AG09319 (cell line): ENCODE results near the gene TDRD1.

Experiments
- DNase-seq: peaks from one replicate; pipeline ENCODE4 v3.0.0-alpha.2; 2010; ENCODE audit warnings: low read depth; ENCODE audit errors: extremely low read depth
- TF ChIP-seq, protein P1 (sequence below): IDR thresholded peaks from 2 replicates; pipeline ENCODE4 v1.5.1; 2011; ENCODE audit warnings: low read depth, mild to moderate bottlenecking, inconsistent platforms, low read length, moderate library complexity

The TDRD1 gene

GRCh38 chr10:114188001-114188400 is 8.8 kb downstream of the TDRD1 start:
- TF ChIP-seq, protein P1, sequence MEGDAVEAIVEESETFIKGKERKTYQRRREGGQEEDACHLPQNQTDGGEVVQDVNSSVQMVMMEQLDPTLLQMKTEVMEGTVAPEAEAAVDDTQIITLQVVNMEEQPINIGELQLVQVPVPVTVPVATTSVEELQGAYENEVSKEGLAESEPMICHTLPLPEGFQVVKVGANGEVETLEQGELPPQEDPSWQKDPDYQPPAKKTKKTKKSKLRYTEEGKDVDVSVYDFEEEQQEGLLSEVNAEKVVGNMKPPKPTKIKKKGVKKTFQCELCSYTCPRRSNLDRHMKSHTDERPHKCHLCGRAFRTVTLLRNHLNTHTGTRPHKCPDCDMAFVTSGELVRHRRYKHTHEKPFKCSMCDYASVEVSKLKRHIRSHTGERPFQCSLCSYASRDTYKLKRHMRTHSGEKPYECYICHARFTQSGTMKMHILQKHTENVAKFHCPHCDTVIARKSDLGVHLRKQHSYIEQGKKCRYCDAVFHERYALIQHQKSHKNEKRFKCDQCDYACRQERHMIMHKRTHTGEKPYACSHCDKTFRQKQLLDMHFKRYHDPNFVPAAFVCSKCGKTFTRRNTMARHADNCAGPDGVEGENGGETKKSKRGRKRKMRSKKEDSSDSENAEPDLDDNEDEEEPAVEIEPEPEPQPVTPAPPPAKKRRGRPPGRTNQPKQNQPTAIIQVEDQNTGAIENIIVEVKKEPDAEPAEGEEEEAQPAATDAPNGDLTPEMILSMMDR, result no peak
- DNase-seq, result no peak

- TF ChIP-seq, protein P1, result no peak
- no peak for DNase-seq
Observed at GRCh38 chr10:114188900-114189299, 9.7 kb downstream of the TDRD1 start.

DNA sequence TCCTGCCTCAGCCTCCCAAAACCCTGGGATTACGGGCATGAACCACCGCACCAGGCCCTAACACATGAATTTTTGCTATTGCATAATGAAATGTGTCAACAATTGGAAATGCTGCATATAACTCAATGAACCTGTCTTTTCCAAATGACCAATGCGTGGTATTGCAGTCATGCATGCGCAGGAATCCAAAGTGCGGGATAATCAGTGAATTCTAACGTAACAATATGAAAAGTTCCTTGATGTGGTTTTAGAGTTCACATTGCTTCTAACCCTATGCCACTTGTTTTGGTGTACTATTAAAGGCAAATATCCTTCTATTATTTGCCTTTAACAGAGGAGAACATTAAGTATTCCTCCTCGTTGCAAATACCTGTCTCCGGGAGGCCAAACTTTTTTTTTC is 10.5 kb downstream of the TDRD1 start:
- no peak for DNase-seq
- TF ChIP-seq, protein P1, result no peak

DNA sequence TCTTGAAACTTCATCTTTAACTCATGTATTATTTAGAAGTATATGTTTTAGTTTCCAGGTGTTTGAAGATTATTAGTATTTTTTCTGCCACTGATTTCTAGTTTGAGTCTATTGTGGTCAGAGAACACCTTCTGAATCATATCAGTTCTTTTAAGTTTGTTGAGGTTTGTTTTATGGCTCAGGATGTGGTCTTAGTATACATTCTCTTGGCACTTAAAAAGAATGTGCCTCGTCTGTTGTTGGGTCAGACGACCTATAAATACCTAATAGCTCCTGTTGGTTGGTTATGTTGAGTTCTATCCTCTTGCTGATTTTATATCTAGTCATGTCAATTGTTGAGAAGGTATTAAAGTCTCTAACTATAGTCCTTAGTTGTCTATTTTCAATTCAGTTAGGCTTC is 15.9 kb downstream of the TDRD1 start:
- TF ChIP-seq, protein P1, result no peak
- no peak for DNase-seq

- no peak for DNase-seq
- TF ChIP-seq, protein P1, result no peak
Observed at GRCh38 chr10:114199239-114199638, 20.1 kb downstream of the TDRD1 start.

DNA sequence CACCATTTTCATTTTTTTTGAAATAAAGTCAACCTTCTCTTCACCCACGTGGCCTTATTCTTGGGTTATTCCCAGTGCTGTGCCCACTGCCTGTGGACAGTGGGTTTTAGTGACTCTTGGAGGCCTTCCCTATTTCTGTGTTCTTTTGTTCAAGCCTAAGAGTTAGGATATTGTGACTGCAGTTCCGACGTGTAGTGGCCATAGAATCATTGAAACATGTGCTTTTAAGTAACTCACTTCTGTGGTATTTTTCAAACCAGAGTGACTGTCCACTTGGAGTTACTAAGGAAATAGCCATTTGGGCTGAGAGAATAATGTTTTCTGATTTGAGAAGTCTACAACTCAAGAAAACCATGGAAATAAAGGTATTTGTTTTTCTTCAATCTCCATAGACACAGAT is 23.7 kb downstream of the TDRD1 start:
- TF ChIP-seq, protein P1, result no peak
- no peak for DNase-seq

GRCh38 chr10:114206902-114207301 is 27.7 kb downstream of the TDRD1 start:
- TF ChIP-seq, protein P1, result no peak
- no peak for DNase-seq

DNA sequence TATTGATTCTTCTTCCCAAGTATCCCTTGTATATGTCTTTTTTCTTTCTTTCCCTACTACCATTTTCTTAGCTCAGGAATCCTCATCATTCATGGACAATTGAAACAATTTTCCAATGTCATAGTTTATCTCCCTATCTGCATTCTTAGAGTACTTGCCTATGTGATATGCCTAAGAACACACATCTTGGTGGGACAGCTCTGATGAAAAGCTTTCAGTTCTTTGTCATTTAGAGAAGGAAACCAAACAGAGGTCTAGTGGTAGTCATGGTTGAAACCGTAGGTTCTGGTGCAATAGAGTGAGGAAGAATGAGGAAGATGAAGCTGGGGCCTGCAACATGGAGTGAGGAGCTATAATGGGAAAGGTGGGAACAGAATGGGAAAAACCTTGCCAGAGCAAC is 28.2 kb downstream of the TDRD1 start:
- no peak for DNase-seq
- TF ChIP-seq, protein P1, result no peak
